Choroid plexus epithelial cell (primary cell): ENCODE data around the gene PTPN14.
"Not testable (repeated sequence)": the region's sequence is repeated elsewhere in the genome, so short reads cannot be mapped to it uniquely, and the experiment has no call there.

Experiments
- DNase-seq: peaks from one replicate; pipeline ENCODE4 v3.0.0-alpha.2; 2010; ENCODE audit warnings: low read depth
- H3K4me3 ChIP-seq: 2 replicates; pipeline ENCODE4 v1.5.1; 2011; ENCODE audit warnings: low read depth, mild to moderate bottlenecking, control low read depth, low read length, moderate library complexity
- TF ChIP-seq, protein P1 (sequence below): conservative IDR thresholded peaks from 2 replicates; pipeline ENCODE4 v1.5.1; 2011; ENCODE audit warnings: low read depth, mild to moderate bottlenecking, control low read depth, inconsistent platforms, low read length, moderate library complexity

The PTPN14 gene

DNA sequence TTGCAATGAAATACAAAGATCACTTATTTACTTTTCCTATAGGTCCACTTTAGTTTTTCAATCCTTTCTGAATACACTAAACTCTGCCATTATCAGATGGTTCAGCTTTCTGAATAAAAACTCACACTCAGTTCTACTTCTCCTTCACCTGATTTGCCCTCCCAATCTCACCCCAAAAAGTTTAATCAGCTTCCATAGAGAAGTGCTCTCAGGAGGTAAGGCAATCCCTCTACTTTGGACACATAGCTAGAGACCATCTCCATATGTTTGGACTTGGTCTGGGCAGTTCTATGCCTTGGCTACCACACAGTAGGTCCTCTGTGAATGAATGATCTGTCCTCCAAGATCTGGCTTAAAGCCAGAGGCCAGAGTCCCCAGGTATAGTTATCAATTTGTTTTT is 40.9 kb downstream of the PTPN14 start:
- no peak overlapping the region for H3K4me3 ChIP-seq
- no peak for DNase-seq
- TF ChIP-seq, protein P1, sequence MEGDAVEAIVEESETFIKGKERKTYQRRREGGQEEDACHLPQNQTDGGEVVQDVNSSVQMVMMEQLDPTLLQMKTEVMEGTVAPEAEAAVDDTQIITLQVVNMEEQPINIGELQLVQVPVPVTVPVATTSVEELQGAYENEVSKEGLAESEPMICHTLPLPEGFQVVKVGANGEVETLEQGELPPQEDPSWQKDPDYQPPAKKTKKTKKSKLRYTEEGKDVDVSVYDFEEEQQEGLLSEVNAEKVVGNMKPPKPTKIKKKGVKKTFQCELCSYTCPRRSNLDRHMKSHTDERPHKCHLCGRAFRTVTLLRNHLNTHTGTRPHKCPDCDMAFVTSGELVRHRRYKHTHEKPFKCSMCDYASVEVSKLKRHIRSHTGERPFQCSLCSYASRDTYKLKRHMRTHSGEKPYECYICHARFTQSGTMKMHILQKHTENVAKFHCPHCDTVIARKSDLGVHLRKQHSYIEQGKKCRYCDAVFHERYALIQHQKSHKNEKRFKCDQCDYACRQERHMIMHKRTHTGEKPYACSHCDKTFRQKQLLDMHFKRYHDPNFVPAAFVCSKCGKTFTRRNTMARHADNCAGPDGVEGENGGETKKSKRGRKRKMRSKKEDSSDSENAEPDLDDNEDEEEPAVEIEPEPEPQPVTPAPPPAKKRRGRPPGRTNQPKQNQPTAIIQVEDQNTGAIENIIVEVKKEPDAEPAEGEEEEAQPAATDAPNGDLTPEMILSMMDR, result no peak

DNA sequence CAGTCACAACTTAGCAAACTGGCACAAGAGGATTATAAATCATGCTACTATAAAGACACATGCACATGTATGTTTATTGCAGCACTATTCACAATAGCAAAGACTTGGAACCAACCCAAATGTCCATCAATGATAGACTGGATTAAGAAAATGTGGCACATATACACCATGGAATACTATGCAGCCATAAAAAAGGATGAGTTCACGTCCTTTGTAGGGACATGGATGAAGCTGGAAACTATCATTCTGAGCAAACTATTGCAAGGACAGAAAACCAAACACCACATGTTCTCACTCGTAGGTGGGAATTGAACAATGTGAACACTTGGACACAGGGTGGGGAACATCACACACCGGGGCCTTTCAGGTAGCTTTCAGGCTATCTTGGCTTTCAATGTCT is 41.8 kb downstream of the PTPN14 start:
- not testable (repeated sequence) for H3K4me3 ChIP-seq, DNase-seq

DNA sequence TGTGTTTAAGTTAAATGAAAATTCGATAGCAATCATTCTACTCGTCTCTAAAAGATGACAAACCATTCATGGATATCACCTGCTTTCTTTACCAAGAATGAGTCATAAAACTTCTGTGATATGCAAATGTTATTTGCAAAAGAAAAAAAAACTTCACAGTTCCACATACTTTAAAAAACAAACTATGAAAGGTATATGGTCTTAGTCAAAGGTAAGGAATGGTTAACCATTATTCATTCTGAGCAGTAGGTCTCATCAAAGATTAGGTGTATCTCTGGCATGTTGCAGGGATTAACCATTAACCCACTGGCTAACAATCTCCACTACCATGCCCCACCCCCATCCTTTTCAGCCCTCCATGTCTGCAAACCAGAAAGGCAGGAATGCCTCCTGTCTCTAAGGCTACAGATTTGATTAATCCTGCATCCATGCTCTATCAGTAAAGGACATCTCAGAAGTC is 44.4 kb downstream of the PTPN14 start:
- no peak for DNase-seq
- TF ChIP-seq, protein P1, result no peak
- H3K4me3 ChIP-seq, result no peak overlapping the region

DNA sequence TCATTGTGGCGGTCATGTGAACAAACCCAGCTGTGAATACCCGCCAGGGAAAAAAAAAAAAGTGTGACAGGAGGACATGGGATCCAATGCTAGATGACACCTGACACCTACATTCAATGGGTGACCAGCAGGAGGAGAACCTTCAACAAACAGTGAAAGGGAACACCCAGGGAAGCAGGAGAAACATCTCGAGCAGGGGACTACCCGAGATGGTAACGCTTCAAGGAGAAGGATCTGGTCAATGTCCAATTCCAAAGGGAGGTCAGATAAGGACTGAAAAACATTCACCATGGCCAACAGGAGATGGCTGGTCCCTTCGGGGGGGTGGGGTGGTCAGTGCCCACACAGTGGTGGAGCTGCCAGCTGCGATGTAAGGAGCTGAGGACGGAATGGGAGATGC is 46.3 kb downstream of the PTPN14 start:
- no peak for DNase-seq
- TF ChIP-seq, protein P1, result no peak
- no peak overlapping the region for H3K4me3 ChIP-seq

GRCh38 chr1:214504330-214504729 is 47.1 kb downstream of the PTPN14 start:
- no peak for DNase-seq
- no peak overlapping the region for H3K4me3 ChIP-seq
- TF ChIP-seq, protein P1, result no peak

GRCh38 chr1:214503553-214503952 is 47.8 kb downstream of the PTPN14 start:
- DNase-seq, result no peak
- H3K4me3 ChIP-seq, result no peak overlapping the region
- TF ChIP-seq, protein P1, result no peak

GRCh38 chr1:214500340-214501055 is 50.9 kb downstream of the PTPN14 start:
- no peak overlapping the region for H3K4me3 ChIP-seq
- TF ChIP-seq, protein P1, result no peak
- no peak for DNase-seq
